Neural cell (in vitro differentiated cells): ENCODE measurements around the gene PPP1R13B.

Experiments used
- CTCF ChIP-seq: fragments of 450-650 bp; IDR thresholded peaks from 2 replicates; pipeline ENCODE4 v1.5.1; 2014; ENCODE audit warnings: antibody characterized with exemption, mild to moderate bottlenecking, moderate library complexity; ENCODE audit not compliant: poor library complexity, severe bottlenecking
- EZH2 ChIP-seq: fragments of 200-600, 300-800 bp; shearing (Covaris generic), sonication (generic); IDR thresholded peaks from 2 replicates; pipeline ENCODE4 v1.6.1; 2014; ENCODE audit warnings: antibody characterized with exemption, low read length, borderline replicate concordance, mild to moderate bottlenecking; ENCODE audit not compliant: insufficient read depth, poor library complexity, severe bottlenecking

- TF ChIP-seq EZH2: no peak
- TF ChIP-seq CTCF: no peak
Observed at GRCh38 chr14:103704708-103705107, 142.7 kb downstream of the PPP1R13B start.
